Activated naive CD4-positive, alpha-beta T cell treated with anti-CD3 and anti-CD28 coated beads, Interleukin-2, amount 10 ng/mL, durations not matched to agents 7 days and 5 days (primary cell): ENCODE data around the gene CROCC2.

Experiments
- CTCF ChIA-PET: fragments of 350-600 bp; sonication (Branson Sonifier 250); formaldehyde crosslinking; loops from one replicate; lab custom pipeline; 2021; ENCODE audit warnings: antibody characterized with exemption; lab: Charles Lee
- DNase-seq: peaks from one replicate; pipeline ENCODE4 v3.0.0-alpha.2; 2020
- H3K27ac Mint-ChIP-seq: one replicate; pipeline ENCODE4 v1.8.0; 2021; ENCODE audit warnings: mild to moderate bottlenecking, moderate library complexity, mixed read lengths
- H3K27me3 Mint-ChIP-seq: one replicate; pipeline ENCODE4 v1.8.0; 2021; ENCODE audit warnings: mild to moderate bottlenecking, mixed read lengths
- H3K36me3 Mint-ChIP-seq: one replicate; pipeline ENCODE4 v1.8.0; 2021; ENCODE audit warnings: mixed read lengths
- H3K4me1 Mint-ChIP-seq: one replicate; pipeline ENCODE4 v1.8.0; 2021; ENCODE audit warnings: mixed read lengths
- H3K4me3 Mint-ChIP-seq: one replicate; pipeline ENCODE4 v1.8.0; 2021; ENCODE audit warnings: mild to moderate bottlenecking, moderate library complexity, mixed read lengths
- H3K9me3 Mint-ChIP-seq: one replicate; pipeline ENCODE4 v1.8.0; 2021; ENCODE audit warnings: mixed read lengths

The CROCC2 gene

DNA sequence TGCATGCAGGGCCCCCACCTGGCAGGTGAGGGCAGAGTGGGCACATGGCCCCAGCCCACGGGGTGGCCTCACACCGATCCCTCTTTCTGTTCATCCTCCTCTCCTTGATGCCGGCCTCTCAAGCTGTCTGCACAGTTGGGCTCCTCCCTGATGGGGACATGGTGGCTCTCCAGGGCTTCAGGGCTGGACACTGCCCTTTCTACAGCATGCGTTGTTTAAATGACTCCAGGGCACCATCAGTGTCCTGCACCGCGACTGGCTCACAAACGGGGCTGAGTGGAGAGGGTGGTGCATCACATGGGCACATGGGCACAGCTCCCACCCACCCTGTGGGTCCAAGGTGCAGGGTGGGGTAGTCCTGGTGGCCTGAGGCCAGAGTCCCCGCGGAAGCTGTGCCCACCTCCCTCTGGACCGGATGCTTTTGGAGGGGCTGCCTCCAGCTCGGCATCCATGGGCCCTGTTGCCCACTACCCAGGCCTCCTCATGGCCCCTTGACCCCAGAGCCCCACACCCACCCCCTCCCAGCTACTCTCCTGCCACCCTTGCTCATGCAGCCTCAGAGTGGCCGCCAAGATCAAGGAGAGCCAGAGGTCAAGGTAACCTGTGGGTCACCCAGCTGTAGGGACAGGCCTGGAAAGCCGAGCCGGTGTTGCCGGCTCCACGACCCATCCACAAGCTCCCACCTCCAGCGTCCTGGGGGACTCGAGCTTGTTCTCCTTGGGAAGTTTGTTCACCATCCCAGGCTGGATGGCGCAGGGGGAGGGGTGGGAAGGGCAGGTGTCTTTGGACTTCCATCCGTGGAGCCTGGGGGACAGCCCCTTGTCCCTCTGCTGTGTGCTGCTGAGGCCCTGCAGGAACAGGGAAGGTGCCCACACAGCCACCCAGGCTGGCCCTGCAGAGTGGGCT is 80.0 kb downstream of the CROCC2 start:
- Mint-ChIP-seq H3K36me3 (no peaks in the 10 kb centered on the region), H3K27ac (no peak overlapping the region), H3K9me3 (no peaks in the 10 kb centered on the region), H3K27me3 (peaks cover 40% of the 10 kb centered on the region), H3K4me1 (no peaks in the 10 kb centered on the region), H3K4me3 (no peak overlapping the region)
- CTCF ChIA-PET = no interaction called here
- peak; percentile 18 for DNase-seq

DNA sequence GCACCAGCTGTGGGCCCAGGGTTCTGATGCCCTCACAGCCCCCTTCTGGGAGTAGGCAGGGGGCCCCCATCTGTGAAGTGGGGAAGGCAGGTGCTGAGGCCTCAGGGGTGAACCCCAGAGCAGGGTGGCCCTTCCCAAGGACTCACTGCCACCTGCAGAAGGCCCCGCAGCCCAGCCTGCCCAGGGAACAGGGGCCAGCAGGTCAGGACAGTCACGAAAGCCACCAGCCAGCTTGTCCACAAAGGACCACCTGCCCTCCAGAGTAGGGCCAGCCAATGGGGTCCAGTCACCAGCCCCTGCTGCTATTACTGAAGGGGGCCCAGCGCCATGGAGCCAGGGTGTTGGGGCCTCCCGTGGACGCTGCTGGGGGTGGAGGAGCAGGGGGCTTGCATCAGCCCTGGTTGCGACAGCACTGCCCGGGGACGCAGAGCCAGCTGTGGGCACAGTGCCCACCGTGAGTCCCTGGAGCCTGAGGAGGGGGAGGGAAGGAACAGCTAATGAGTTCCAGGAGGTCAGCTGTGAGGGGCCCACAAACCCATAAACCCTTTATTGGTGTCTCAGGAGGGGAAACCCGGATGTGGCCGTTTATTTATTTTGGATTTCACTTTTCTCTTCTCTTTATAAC is 80.8 kb downstream of the CROCC2 start:
- H3K27me3 Mint-ChIP-seq = peaks cover 33% of the 10 kb centered on the region
- H3K4me1 Mint-ChIP-seq = no peaks in the 10 kb centered on the region
- H3K36me3 Mint-ChIP-seq = no peaks in the 10 kb centered on the region
- H3K4me3 Mint-ChIP-seq = no peak overlapping the region
- H3K9me3 Mint-ChIP-seq = no peaks in the 10 kb centered on the region
- CTCF ChIA-PET = no interaction called here
- H3K27ac Mint-ChIP-seq = no peak overlapping the region
- DNase-seq = peak; percentile 15

DNA sequence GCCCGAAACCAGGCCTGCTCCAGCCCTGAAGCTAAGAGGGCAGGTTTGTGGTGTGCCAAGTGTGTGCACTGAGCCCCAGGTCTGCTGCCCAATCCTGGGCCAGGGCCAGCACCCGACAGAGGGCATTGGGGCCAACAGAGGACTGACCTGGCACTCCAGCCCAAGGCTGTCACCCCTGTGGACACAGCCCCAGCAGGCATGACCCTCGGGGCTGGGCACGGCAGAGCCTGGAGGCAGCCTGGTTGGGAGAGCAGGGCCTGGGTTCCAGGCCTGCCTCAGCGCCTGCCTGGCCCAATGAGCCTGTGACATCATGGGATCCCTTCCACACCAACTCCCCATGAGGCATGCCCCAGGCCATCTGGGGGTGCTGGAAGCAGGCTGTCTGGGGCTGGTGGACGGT is 81.5 kb downstream of the CROCC2 start:
- peak; percentile 11 for DNase-seq
- Mint-ChIP-seq H3K27ac (no peak overlapping the region), H3K36me3 (no peaks in the 10 kb centered on the region), H3K4me1 (no peaks in the 10 kb centered on the region), H3K9me3 (no peaks in the 10 kb centered on the region), H3K4me3 (no peak overlapping the region), H3K27me3 (peaks cover 30% of the 10 kb centered on the region)
- CTCF ChIA-PET = no interaction called here

DNA sequence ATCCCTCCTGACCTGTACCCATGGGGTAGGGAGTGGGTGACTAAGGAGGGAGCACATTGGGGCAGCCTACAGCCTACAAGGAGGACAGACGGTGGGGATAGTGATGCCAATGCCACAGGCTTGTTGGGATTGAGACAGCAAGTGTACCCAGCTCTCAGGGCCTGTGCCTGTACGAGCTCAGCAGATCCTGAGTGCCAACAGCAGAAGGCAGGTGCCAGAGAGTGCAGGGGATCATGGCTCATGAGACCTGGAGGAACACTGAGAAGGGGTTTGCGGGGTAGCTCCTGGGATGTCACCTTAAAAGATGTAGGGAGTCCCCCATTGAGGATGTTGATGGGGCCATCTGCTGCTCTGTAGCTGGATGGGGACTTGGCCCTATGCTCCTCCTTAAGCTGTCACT is 82.0 kb downstream of the CROCC2 start:
- peak; percentile 17 for DNase-seq
- Mint-ChIP-seq H3K27me3 (peaks cover 30% of the 10 kb centered on the region), H3K36me3 (no peaks in the 10 kb centered on the region), H3K4me3 (no peak overlapping the region), H3K4me1 (peaks cover 3% of the 10 kb centered on the region), H3K27ac (no peak overlapping the region), H3K9me3 (no peaks in the 10 kb centered on the region)
- CTCF ChIA-PET = interaction anchor here (0.7 to 1.1 kb wide), 2 partner anchors 9 to 72 kb away, joined by 3 read pairs; no protein-coding TSS in a partner anchor

DNA sequence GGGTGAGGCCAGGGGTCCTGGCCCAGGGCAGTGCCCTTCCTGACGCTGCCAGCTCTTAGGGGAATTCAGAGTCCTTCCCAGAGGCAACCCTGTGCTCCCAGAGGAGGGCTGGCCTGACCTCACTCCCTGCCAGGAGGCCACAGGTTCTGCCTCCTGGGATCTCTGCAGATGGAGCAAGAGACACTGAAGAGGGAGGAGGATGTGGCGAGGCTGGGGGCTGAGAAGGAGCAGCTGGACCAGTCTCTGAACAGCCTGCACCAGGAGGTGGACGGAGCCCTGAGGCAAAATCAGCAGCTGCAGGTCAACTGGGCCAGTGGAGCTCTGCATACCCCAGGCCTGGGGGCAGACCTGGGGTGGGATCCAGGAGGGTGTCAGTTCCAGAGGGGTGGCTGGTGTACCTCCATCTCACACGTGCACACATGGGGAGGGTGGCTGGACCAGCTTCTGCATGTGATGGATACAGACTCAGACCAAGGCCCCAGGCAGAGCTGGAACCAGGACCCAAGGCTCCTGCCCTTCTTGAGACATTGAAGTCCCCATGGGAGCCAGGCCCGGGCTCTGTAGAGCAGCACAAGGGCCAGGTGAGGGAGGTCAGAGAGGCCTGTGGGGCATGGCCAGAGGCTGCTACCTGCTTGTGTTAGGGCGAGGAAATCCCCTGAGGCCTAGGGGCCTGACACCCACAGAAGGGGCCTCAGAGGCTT is 82.6 kb downstream of the CROCC2 start:
- H3K4me3 Mint-ChIP-seq = no peak overlapping the region
- peaks cover 28% of the 10 kb centered on the region for H3K27me3 Mint-ChIP-seq
- H3K4me1 Mint-ChIP-seq = peaks cover 3% of the 10 kb centered on the region
- DNase-seq = peak; percentile 17
- CTCF ChIA-PET = interaction anchor here (0.7 to 1.1 kb wide), 2 partner anchors 8 to 71 kb away, joined by 3 read pairs; no protein-coding TSS in a partner anchor
- no peak overlapping the region for H3K27ac Mint-ChIP-seq
- no peaks in the 10 kb centered on the region for H3K36me3 Mint-ChIP-seq
- H3K9me3 Mint-ChIP-seq = no peaks in the 10 kb centered on the region

DNA sequence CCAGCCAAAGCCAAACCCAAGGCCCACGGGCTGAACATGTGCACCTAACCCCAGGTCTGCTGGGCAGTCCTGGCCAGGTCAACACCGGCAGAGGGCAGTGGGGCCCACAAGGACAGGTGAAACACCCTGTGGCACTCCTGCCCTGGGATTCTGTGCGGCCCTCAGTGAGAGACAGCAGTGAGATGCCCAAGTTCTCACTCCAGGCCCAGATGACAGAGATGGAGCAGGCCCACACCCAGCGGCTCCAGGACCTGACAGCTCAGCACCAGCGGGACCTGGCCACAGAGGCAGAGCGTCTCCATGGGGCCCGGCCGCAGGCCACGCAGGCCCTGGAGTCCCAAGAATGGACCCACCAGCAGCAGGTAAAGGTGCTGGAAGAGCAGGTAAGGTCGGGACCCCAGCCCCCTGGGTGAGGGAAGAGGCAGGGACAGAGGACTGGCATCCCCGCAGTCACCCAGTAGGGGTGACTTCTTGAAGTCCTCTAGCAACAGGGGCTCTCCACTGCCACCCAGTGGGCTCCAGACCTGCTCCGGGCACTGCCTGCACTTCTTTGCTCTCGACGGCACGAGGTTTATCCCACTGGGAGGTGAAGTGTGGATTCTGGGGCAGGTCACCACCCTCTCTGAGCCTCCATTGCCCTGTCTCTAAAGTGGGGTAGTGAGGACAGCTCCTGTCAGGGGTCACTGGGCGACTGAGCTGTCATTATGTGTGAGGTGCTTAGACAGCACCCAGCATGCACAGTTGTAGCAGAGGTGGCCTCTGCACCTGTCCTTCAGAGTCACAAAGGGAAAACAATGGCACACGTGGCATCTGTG is 83.5 kb downstream of the CROCC2 start:
- Mint-ChIP-seq H3K4me3 (no peak overlapping the region), H3K27ac (no peak overlapping the region), H3K9me3 (no peaks in the 10 kb centered on the region), H3K27me3 (peaks cover 27% of the 10 kb centered on the region), H3K4me1 (peaks cover 3% of the 10 kb centered on the region), H3K36me3 (no peaks in the 10 kb centered on the region)
- DNase-seq = peak; percentile 32
- CTCF ChIA-PET = interaction anchor here (1.1 kb wide), 1 partner anchor 7 kb away, joined by 3 read pairs; no protein-coding TSS in a partner anchor

DNA sequence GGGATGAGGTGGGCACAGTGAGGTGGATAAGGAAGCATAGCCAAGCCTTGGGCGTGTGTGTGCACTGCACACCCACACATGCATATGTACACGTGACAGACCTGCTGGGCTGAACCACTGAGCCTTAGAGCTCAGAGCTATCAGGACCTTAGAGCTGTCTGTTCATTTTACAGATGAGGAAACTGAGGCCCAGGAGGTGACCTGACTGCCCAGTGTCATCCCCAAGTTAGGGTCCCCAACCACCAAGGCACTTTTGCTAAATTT is 84.1 kb downstream of the CROCC2 start:
- H3K36me3 Mint-ChIP-seq = no peaks in the 10 kb centered on the region
- DNase-seq = no peak
- peaks cover 3% of the 10 kb centered on the region for H3K4me1 Mint-ChIP-seq
- no peak overlapping the region for H3K27ac Mint-ChIP-seq
- H3K9me3 Mint-ChIP-seq = no peaks in the 10 kb centered on the region
- H3K4me3 Mint-ChIP-seq = no peak overlapping the region
- CTCF ChIA-PET = no interaction called here
- H3K27me3 Mint-ChIP-seq = peaks cover 31% of the 10 kb centered on the region

DNA sequence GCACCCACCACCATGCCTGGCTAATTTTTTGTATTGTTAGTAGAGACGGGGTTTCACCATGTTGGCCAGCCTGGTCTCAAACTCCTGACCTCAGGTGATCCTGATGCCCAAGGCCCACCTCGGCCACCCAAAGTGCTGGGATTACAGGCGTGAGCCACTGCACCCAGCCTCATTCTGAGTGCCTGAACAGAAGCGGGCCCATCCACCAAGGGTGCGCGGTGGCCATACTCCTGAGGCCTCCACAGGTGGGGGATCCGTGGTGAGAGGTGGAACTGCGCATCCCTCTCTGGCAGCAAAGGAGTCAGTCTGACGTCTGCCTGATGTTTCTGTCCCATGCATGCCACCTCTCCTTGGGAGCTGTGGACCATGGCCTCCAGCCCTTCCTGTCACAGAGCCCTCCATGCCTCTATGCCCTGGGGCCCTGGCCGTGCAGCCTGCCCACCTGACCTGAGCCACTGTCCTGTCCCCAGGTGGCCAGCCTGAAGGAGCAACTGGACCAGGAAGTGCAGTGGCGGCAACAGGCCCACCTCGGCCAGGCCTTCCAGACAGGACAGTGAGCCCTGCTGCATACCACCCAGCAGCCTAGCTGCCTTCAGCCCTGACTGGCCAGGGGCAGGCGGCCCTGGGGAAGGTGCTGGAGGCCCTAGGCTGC is 84.7 kb downstream of the CROCC2 start:
- Mint-ChIP-seq H3K4me3 (no peak overlapping the region), H3K36me3 (no peaks in the 10 kb centered on the region), H3K9me3 (no peaks in the 10 kb centered on the region), H3K4me1 (peaks cover 3% of the 10 kb centered on the region), H3K27me3 (peaks cover 30% of the 10 kb centered on the region), H3K27ac (no peak overlapping the region)
- CTCF ChIA-PET = no interaction called here
- DNase-seq = peak; percentile 17

DNA sequence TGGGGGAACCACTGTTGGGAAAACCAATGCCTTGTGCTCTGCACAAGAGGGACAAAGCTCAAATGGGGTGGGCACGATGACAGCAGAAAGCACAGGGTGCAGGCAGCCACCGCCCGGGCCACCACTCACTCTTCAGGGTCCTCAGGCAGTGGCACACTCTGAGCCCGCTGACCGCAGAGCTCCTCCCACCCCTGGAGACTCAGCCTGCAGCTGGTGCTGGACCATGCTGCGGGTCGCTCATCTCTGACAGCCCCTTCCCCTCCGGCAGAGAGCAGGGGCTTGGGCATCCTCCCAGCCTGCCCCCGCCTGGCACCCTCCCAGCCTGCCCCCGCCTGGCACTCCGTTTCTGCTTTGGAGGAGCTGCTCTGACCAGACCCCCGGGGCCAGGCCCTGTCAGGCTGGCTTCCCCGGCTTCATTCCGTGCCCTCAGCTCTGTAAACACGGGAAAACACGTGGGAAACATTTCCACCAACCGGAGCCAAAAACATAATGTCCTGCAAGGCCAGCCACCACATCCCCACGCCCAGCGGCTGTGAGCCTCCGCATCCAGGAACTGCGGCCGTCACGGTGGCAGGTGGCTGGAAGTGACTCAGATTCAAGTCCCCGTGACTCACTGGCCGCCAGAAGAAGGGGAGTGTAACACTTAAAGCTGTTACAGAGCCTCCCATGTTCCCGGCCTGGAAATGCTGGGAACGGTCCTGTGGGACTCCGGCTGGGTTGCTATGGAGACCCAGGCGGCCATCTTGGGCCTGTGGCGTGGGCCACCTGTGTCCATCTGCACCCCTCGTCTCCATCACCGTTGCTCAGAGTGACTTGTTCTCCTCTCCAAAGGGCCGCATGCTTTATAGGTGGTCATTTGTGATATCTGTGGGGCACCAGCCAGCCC is 85.5 kb downstream of the CROCC2 start:
- Mint-ChIP-seq H3K27ac (no peak overlapping the region), H3K4me1 (peaks cover 3% of the 10 kb centered on the region), H3K27me3 (peaks cover 35% of the 10 kb centered on the region), H3K4me3 (no peak overlapping the region), H3K36me3 (no peaks in the 10 kb centered on the region), H3K9me3 (no peaks in the 10 kb centered on the region)
- CTCF ChIA-PET = no interaction called here
- peak; percentile 18 for DNase-seq

DNA sequence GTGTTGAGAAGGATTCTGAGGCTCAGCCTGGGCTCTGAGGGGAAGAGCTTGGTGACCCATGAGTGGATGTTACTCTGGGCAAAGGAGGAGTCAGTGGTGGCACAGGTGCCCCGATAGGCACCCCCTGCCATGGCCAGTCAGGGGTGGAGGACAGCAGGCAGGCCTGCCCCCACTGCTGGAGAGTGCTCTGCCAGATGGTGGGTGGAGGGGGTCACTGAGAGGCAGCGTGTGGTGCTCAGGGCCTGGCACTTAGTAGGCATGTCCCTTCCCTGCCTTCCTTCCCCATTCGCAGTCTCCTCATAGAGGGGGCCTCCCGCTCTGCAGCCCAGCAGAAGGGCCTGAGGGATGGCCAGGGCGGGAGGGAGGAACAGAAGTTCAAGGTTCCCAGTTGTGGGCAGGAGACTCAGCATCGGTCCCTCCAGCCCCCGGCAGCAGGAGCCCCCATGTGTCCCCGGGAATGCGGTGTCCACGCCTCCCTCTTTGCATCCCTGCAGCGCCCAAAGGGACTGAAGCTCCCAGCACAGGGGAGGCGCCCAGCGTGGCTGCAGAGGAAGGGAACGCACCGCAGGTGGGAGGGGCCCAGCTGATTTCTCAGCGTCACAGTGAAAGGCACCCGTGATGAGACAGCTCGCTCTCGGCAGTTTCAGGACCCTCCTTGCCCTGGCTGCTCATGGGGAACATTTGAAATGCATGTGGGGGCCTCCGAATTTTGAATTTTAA is 86.6 kb downstream of the CROCC2 start:
- no peak overlapping the region for H3K4me3 Mint-ChIP-seq
- CTCF ChIA-PET = interaction anchor here (1.0 kb wide), 1 partner anchor 9 kb away, joined by 3 read pairs; no protein-coding TSS in a partner anchor
- H3K27ac Mint-ChIP-seq = no peak overlapping the region
- DNase-seq = peak; percentile 46
- peaks cover 46% of the 10 kb centered on the region for H3K27me3 Mint-ChIP-seq
- no peaks in the 10 kb centered on the region for H3K36me3 Mint-ChIP-seq
- peaks cover 6% of the 10 kb centered on the region for H3K4me1 Mint-ChIP-seq
- H3K9me3 Mint-ChIP-seq = no peaks in the 10 kb centered on the region

DNA sequence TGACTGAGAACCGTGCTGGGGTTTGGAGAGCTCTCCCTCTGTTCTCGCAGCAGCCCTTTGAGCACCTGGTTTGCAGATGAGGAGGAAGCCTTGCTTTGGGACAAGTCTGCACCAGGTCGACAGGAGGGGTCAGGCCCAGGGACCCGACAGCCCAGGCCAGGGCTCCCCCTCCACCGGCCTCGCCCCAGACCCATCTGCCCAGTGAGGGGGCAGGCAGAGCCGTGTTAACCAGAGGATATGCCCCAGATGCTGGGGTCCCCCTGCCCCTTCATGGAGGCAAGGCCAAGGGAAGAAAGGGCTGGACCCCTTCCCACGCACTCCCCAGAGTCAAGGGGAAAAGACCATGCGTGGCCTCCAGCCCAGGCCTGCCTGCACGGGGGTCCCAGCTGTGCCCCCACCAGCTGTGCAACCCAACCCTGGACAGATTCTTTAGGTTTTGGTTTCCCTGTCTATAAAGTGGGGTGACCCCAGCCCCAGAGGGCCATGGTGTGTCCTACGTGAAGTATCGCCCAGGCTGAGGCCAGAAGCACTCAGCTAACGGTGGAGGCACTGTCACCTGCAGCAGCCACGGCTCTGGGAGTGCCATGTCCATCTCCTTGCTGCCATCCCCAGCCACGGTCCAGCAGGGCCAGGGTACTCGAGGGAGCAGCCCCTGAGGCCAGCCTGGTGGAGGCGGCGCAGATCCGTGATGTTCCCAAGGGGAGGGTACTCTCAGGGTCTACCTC is 87.5 kb downstream of the CROCC2 start:
- H3K27ac Mint-ChIP-seq = no peak overlapping the region
- CTCF ChIA-PET = interaction anchor here (1.0 kb wide), 1 partner anchor 10 kb away, joined by 3 read pairs; no protein-coding TSS in a partner anchor
- H3K36me3 Mint-ChIP-seq = no peaks in the 10 kb centered on the region
- H3K9me3 Mint-ChIP-seq = no peaks in the 10 kb centered on the region
- no peak for DNase-seq
- H3K4me1 Mint-ChIP-seq = peaks cover 6% of the 10 kb centered on the region
- peaks cover 55% of the 10 kb centered on the region for H3K27me3 Mint-ChIP-seq
- H3K4me3 Mint-ChIP-seq = no peak overlapping the region
